HL-60 (cell line): ENCODE results near the gene SENP8.

Experiments
- GABPA ChIP-seq: IDR thresholded peaks from 2 replicates; pipeline ENCODE4 v1.6.1; 2012; ENCODE audit warnings: low read depth
- POLR2AphosphoS5 ChIP-seq: IDR thresholded peaks from 2 replicates; pipeline ENCODE4 v1.6.1; 2012; ENCODE audit warnings: low read depth
- SPI1 ChIP-seq: IDR thresholded peaks from 2 replicates; pipeline ENCODE4 v1.6.1; 2012; ENCODE audit warnings: low read depth, mild to moderate bottlenecking, borderline replicate concordance
- TF ChIP-seq, protein P1 (sequence below): IDR thresholded peaks from one replicate; pipeline ENCODE4 v1.5.1; 2011; ENCODE audit warnings: low read length, control low read depth, inconsistent platforms; ENCODE audit not compliant: insufficient read depth
- TF ChIP-seq, protein P2 (sequence below): IDR thresholded peaks from 2 replicates; pipeline ENCODE4 v1.6.1; 2012; ENCODE audit warnings: low read depth; ENCODE audit not compliant: insufficient replicate concordance

- TF ChIP-seq, protein P1, sequence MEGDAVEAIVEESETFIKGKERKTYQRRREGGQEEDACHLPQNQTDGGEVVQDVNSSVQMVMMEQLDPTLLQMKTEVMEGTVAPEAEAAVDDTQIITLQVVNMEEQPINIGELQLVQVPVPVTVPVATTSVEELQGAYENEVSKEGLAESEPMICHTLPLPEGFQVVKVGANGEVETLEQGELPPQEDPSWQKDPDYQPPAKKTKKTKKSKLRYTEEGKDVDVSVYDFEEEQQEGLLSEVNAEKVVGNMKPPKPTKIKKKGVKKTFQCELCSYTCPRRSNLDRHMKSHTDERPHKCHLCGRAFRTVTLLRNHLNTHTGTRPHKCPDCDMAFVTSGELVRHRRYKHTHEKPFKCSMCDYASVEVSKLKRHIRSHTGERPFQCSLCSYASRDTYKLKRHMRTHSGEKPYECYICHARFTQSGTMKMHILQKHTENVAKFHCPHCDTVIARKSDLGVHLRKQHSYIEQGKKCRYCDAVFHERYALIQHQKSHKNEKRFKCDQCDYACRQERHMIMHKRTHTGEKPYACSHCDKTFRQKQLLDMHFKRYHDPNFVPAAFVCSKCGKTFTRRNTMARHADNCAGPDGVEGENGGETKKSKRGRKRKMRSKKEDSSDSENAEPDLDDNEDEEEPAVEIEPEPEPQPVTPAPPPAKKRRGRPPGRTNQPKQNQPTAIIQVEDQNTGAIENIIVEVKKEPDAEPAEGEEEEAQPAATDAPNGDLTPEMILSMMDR: no peak
- no peak for TF ChIP-seq POLR2AphosphoS5
- TF ChIP-seq, protein P2, sequence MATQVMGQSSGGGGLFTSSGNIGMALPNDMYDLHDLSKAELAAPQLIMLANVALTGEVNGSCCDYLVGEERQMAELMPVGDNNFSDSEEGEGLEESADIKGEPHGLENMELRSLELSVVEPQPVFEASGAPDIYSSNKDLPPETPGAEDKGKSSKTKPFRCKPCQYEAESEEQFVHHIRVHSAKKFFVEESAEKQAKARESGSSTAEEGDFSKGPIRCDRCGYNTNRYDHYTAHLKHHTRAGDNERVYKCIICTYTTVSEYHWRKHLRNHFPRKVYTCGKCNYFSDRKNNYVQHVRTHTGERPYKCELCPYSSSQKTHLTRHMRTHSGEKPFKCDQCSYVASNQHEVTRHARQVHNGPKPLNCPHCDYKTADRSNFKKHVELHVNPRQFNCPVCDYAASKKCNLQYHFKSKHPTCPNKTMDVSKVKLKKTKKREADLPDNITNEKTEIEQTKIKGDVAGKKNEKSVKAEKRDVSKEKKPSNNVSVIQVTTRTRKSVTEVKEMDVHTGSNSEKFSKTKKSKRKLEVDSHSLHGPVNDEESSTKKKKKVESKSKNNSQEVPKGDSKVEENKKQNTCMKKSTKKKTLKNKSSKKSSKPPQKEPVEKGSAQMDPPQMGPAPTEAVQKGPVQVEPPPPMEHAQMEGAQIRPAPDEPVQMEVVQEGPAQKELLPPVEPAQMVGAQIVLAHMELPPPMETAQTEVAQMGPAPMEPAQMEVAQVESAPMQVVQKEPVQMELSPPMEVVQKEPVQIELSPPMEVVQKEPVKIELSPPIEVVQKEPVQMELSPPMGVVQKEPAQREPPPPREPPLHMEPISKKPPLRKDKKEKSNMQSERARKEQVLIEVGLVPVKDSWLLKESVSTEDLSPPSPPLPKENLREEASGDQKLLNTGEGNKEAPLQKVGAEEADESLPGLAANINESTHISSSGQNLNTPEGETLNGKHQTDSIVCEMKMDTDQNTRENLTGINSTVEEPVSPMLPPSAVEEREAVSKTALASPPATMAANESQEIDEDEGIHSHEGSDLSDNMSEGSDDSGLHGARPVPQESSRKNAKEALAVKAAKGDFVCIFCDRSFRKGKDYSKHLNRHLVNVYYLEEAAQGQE: no peak
- no peak for TF ChIP-seq SPI1
- no peak for TF ChIP-seq GABPA
These were observed 31.1 kb upstream of the SENP8 start for GRCh38 chr15:72086920-72087648.
